H1 (cell line): Measurements from ENCODE around the gene DNAH10. TPM values are rescaled to one million over a fixed set of nuclear protein-coding genes. Genes with fewer than 3 reads are reported as not detected.
A peak's percentile ranks its signal among the peaks of the same experiment; 100 is the strongest.

Source experiments
- CTCF ChIA-PET: fragments of 300-600 bp; sonication (Branson Sonifier 250); formaldehyde crosslinking; loops from one replicate; lab custom pipeline; 2021; ENCODE audit not compliant: partially characterized antibody; lab: Charles Lee
- POLR2A ChIA-PET: fragments of 300-600 bp; sonication (Branson Sonifier 250); formaldehyde crosslinking; loops from one replicate; lab custom pipeline; 2021; ENCODE audit warnings: inconsistent platforms; ENCODE audit not compliant: partially characterized antibody; lab: Charles Lee
- DNase-seq, 2 experiments: peaks; one replicate each; pipeline versions ENCODE4 v3.0.0 to v3.0.0-alpha.2; 2010 to 2022; ENCODE audit warnings: low spot score in 2 of 2, low read depth in 1 of 2, mixed read lengths in 1 of 2
- FAIRE-seq: peaks from 2 replicates; lab custom pipeline; 2011; peaks lifted over from hg19 to GRCh38; lab: Jason Lieb, UNC
- H2AFZ ChIP-seq: 2 replicates; pipeline ENCODE4 v1.8.1; 2012; ENCODE audit warnings: low read length, inconsistent platforms
- H2AK5ac ChIP-seq: 2 replicates; pipeline ENCODE4 v1.6.1; 2013; ENCODE audit warnings: low read depth, low read length
- H2BK120ac ChIP-seq: replicated peaks from 2 replicates; pipeline ENCODE3; 2013; ENCODE audit warnings: low read depth, low read length, inconsistent platforms
- H2BK12ac ChIP-seq: 2 replicates; pipeline ENCODE4 v1.6.1; 2013; ENCODE audit warnings: low read depth, low read length
- H2BK15ac ChIP-seq: 2 replicates; pipeline ENCODE4 v1.6.1; 2013; ENCODE audit warnings: low read length
- H2BK20ac ChIP-seq: 2 replicates; pipeline ENCODE4 v1.6.1; 2013; ENCODE audit warnings: low read length
- H2BK5ac ChIP-seq: 2 replicates; pipeline ENCODE4 v1.6.1; 2013; ENCODE audit warnings: low read depth, low read length
- H3K14ac ChIP-seq: 2 replicates; pipeline ENCODE4 v1.6.1; 2013; ENCODE audit warnings: inconsistent platforms; ENCODE audit not compliant: insufficient read length
- H3K18ac ChIP-seq: 2 replicates; pipeline ENCODE4 v1.6.1; 2013; ENCODE audit warnings: low read length; ENCODE audit errors: extremely low read depth
- H3K23ac ChIP-seq: 2 replicates; pipeline ENCODE4 v1.6.1; 2013; ENCODE audit warnings: inconsistent platforms; ENCODE audit not compliant: insufficient read length
- H3K23me2 ChIP-seq: 2 replicates; pipeline ENCODE4 v1.6.1; 2013; ENCODE audit warnings: low read depth, low read length
- H3K27ac ChIP-seq: 2 replicates; pipeline ENCODE4 v1.6.1; 2011; ENCODE audit warnings: low read depth, low read length, inconsistent platforms
- H3K27me3 ChIP-seq, 4 experiments: replicated peaks in 1 of 4; 1 replicate in 1 of 4; 2 replicates in 3 of 4; pipeline versions ENCODE4 v1.6.1 to v1.8.1; 2011 to 2013; ENCODE audit warnings: low read length in 3 of 4, mild to moderate bottlenecking in 3 of 4, inconsistent platforms in 2 of 4, mixed read lengths in 2 of 4, moderate library complexity in 1 of 4; ENCODE audit not compliant: control insufficient read depth in 3 of 4, insufficient read depth in 3 of 4; ENCODE audit errors: extremely low read depth in 1 of 4
- H3K36me3 ChIP-seq, 4 experiments: 2 replicates each; pipeline versions ENCODE4 v1.6.1 to v1.8.1; 2011 to 2013; ENCODE audit warnings: mild to moderate bottlenecking in 4 of 4, low read length in 3 of 4, moderate library complexity in 2 of 4, control low read depth in 1 of 4, inconsistent platforms in 1 of 4; ENCODE audit not compliant: insufficient read depth in 4 of 4, control insufficient read depth in 2 of 4
- H3K4ac ChIP-seq: replicated peaks from 2 replicates; pipeline ENCODE3; 2013; ENCODE audit warnings: low read length, low read depth, mixed read lengths, inconsistent platforms; ENCODE audit not compliant: insufficient read length
- H3K4me1 ChIP-seq, 4 experiments: replicated peaks in 1 of 4; 1 replicate in 1 of 4; 2 replicates in 3 of 4; pipeline versions ENCODE4 v1.6.1 to v1.8.1; 2011 to 2013; ENCODE audit warnings: low read length in 3 of 4, inconsistent platforms in 2 of 4, mixed read lengths in 1 of 4; ENCODE audit not compliant: insufficient read depth in 4 of 4, control insufficient read depth in 3 of 4
- H3K4me2 ChIP-seq, 2 experiments: 2 replicates each; pipeline versions ENCODE4 v1.6.1 to v1.8.1; 2011 to 2013; ENCODE audit warnings: low read depth in 2 of 2, low read length in 2 of 2, control low read depth in 1 of 2, inconsistent platforms in 1 of 2, mild to moderate bottlenecking in 1 of 2; ENCODE audit not compliant: insufficient read depth in 1 of 2
- H3K4me3 ChIP-seq, 4 experiments: fragments of 200-600, 300-600 bp in 1 of 4; sonication (generic), shearing (Covaris generic), sonication (Bioruptor Twin) in 1 of 4; 2 replicates each; pipeline versions ENCODE4 v1.5.1 to v1.8.1; 2011 to 2016; ENCODE audit warnings: low read length in 4 of 4, low read depth in 3 of 4, control low read depth in 2 of 4, inconsistent platforms in 2 of 4, mild to moderate bottlenecking in 2 of 4, mixed read lengths in 1 of 4, moderate library complexity in 1 of 4; ENCODE audit not compliant: insufficient read depth in 2 of 4; ENCODE audit errors: extremely low read depth in 1 of 4
- H3K56ac ChIP-seq: replicated peaks from 2 replicates; pipeline ENCODE3; 2013; ENCODE audit warnings: low read depth, mild to moderate bottlenecking, mixed read lengths, low read length, inconsistent platforms; ENCODE audit not compliant: insufficient read length
- H3K79me1 ChIP-seq: 2 replicates; pipeline ENCODE4 v1.6.1; 2013; ENCODE audit warnings: low read depth, low read length, control low read depth
- H3K79me2 ChIP-seq, 2 experiments: 2 replicates each; pipeline versions ENCODE4 v1.6.1 to v1.8.1; 2012 to 2013; ENCODE audit warnings: low read length in 2 of 2, mild to moderate bottlenecking in 2 of 2, inconsistent platforms in 1 of 2; ENCODE audit not compliant: insufficient read depth in 2 of 2, control insufficient read depth in 1 of 2
- H3K9ac ChIP-seq, 4 experiments: replicated peaks in 1 of 4; 1 replicate in 1 of 4; 2 replicates in 3 of 4; pipeline versions ENCODE4 v1.6.1 to v1.8.1; 2011 to 2013; ENCODE audit warnings: low read depth in 3 of 4, low read length in 3 of 4, control low read depth in 2 of 4, mild to moderate bottlenecking in 2 of 4, moderate library complexity in 2 of 4, inconsistent platforms in 1 of 4; ENCODE audit errors: extremely low read depth in 1 of 4
- H3K9me3 ChIP-seq, 2 experiments: 2 replicates each; pipeline versions ENCODE4 v1.6.1 to v1.8.1; 2012 to 2013; ENCODE audit warnings: mild to moderate bottlenecking in 2 of 2, moderate library complexity in 2 of 2, control low read depth in 1 of 2, inconsistent platforms in 1 of 2, low read depth in 1 of 2, low read length in 1 of 2, mixed read lengths in 1 of 2; ENCODE audit not compliant: insufficient read depth in 2 of 2
- H4K20me1 ChIP-seq, 2 experiments: replicated peaks in 1 of 2; 2 replicates each; pipeline versions ENCODE3 to v1.8.1; 2011 to 2013; ENCODE audit warnings: inconsistent platforms in 2 of 2, low read length in 2 of 2, mild to moderate bottlenecking in 1 of 2; ENCODE audit not compliant: insufficient read depth in 2 of 2, control insufficient read depth in 1 of 2
- H4K5ac ChIP-seq: 2 replicates; pipeline ENCODE4 v1.6.1; 2013; ENCODE audit warnings: low read length, low read depth, mixed read lengths, inconsistent platforms; ENCODE audit not compliant: insufficient read length
- H4K8ac ChIP-seq: 2 replicates; pipeline ENCODE4 v1.8.0; 2013; ENCODE audit warnings: mild to moderate bottlenecking, moderate library complexity, low read length, inconsistent platforms; ENCODE audit not compliant: insufficient read depth; ENCODE audit errors: extremely low read depth
- H4K91ac ChIP-seq: replicated peaks from 2 replicates; pipeline ENCODE3; 2013; ENCODE audit warnings: low read length, mixed read lengths, inconsistent platforms; ENCODE audit not compliant: insufficient read length
- EGR1 ChIP-seq: IDR thresholded peaks from 2 replicates; pipeline ENCODE4 v1.6.1; 2011; ENCODE audit warnings: low read depth, low read length, borderline replicate concordance
- KDM4A ChIP-seq: IDR thresholded peaks from one replicate; pipeline ENCODE4 v1.7.1; 2012; ENCODE audit warnings: low read depth, mild to moderate bottlenecking, moderate library complexity, low read length, inconsistent platforms; ENCODE audit not compliant: severe bottlenecking
- MAX ChIP-seq: IDR thresholded peaks from 2 replicates; pipeline ENCODE4 v1.6.1; 2012; ENCODE audit warnings: inconsistent platforms
- NANOG ChIP-seq: IDR thresholded peaks from 2 replicates; pipeline ENCODE4 v1.6.1; 2011; ENCODE audit warnings: low read length, low read depth, mild to moderate bottlenecking, inconsistent platforms; ENCODE audit not compliant: insufficient read depth, poor library complexity, severe bottlenecking
- TBP ChIP-seq: IDR thresholded peaks from 2 replicates; pipeline ENCODE4 v1.6.1; 2011; ENCODE audit warnings: low read depth, low read length, improper control_type of control experiment
- WGBS, 2 experiments: shearing (Covaris generic) in 1 of 2; methylation state at CpG; one replicate each; pipeline versions ENCODE4 v1.1.6 to v1.1.7; 2013 to 2015; ENCODE audit warnings: low lambda C conversion rate in 2 of 2, mixed read lengths in 2 of 2, inconsistent platforms in 1 of 2, low coverage in 1 of 2, missing lambda C conversion rate in 1 of 2; ENCODE audit not compliant: insufficient replicate concordance in 2 of 2, insufficient coverage in 1 of 2, insufficient read length in 1 of 2; ENCODE audit errors: extremely low coverage in 1 of 2, missing lambda C conversion rate in 1 of 2; 5-methylcytosine and 5-hydroxymethylcytosine counted together
- polyA plus RNA-seq, 7 experiments: library from polyadenylated mRNA; depleted of rRNA in 3 of 7; stranded (reverse) in 5 of 7; unstranded in 2 of 7; fragments of >200 nt in 5 of 7; fragments of 200-250 nt in 2 of 7; gene quantifications; 1 replicate in 5 of 7; 2 replicates in 1 of 7; 4 replicates in 1 of 7; pipeline versions ENCODE4 v1.2.1 to v1.2.3, GENCODE V29; 2011 to 2013; ENCODE audit warnings: missing spikeins in 2 of 7, mixed read lengths in 2 of 7
- total RNA-seq: library from RNA; stranded (reverse); fragmentation: NEBNext Ultra II Directional; extraction: Animal tissue kit (Norgen Biotek cat#: 25700); gene quantifications from 2 replicates; pipeline ENCODE4 v1.2.1, GENCODE V29; 2021

DNAH10 gene
- total and polyA plus RNA-seq, 2 of the 8 experiments (the other 6 are each of a cell fraction or from before 2014, with no cell fraction given), result 0.02 to 0.24 TPM

DNA sequence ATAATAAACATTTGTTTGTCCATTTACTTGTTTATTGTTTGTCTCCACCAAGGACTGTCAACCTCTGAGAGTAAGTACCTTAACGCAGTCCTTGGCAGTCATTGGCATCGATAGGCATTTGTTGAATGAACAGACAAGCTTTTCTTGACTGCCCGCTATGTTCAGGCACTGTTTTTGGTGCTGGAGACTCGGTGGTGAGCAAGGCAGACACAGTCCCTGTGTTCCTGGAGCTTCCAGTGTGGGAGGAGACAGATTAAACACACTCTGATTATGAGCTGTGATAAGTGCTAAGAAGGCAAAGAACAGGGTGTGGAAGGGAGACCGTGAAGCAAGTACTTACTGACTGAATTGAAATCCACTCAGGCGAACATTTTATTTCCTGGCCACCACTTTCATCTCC lies 48.7 kb upstream of the DNAH10 start:
- Histone ChIP-seq H2BK15ac (no peak overlapping the region), H3K9ac (peak overlapping the region in 2 of 4 experiments; percentile 88 to 93; a peak in 4 of 7 replicates), H3K4me1 (peaks cover 0 to 9% (median 3%) of the 10 kb centered on the region in 4 experiments; a peak in 5 of 7 replicates), H3K23ac (no peak overlapping the region), H2BK20ac (no peak overlapping the region), H4K8ac (no peak overlapping the region), H3K36me3 (peaks cover 0 to under 1% (median 0%) of the 10 kb centered on the region in 4 experiments; a peak in 1 of 8 replicates), H2AFZ (no peak overlapping the region), H4K91ac (no peak overlapping the region), H3K4me3 (peak overlapping the region; percentile 74 to 90 (median 80); a peak in 7 of 8 replicates), H2AK5ac (no peak overlapping the region), H3K79me1 (peaks cover 5% of the 10 kb centered on the region; the same call in 1 of the 2 replicates), H3K23me2 (peaks cover 13% of the 10 kb centered on the region; the same call in 1 of the 2 replicates), H3K18ac (no peak overlapping the region), H2BK5ac (no peak overlapping the region), H3K9me3 (no peaks in the 10 kb centered on the region), H2BK120ac (no peak overlapping the region), H3K4ac (no peak overlapping the region), H3K56ac (no peak overlapping the region)
- DNase-seq, result no peak
- 81% methylated on average over 6 of the region's 6 CpGs; no CpG with 5 or more reads in 1 of the 2 experiments for WGBS, 2 experiments
- TF ChIP-seq MAX (no peak), EGR1 (no peak), NANOG (no peak), KDM4A (no peak), TBP (no peak)
- TF ChIP-seq, all 59 proteins: peak for 0
- no peak for FAIRE-seq
- Histone ChIP-seq H3K14ac (no peak overlapping the region), H4K5ac (no peak overlapping the region), H3K79me2 (peaks cover 11 to 51% of the 10 kb centered on the region in 2 experiments), H3K27ac (no peak overlapping the region), H3K4me2 (peak overlapping the region; percentile 73 to 90), H3K27me3 (no peaks in the 10 kb centered on the region; a peak in 1 of 7 replicates), H4K20me1 (peaks cover 4 to 10% of the 10 kb centered on the region in 2 experiments), H2BK12ac (no peak overlapping the region)
- POLR2A ChIA-PET, result interaction anchor here (0.7 to 5.2 kb wide), 9 partner anchors 11 to 481 kb away, joined by 3 to 24 read pairs (median 4); partner anchors contain the start of genes MPHOSPH9 and MTRFR
- CTCF ChIA-PET, result interaction anchor here (1.0 to 1.1 kb wide), 2 partner anchors 9 to 48 kb away, joined by 3 read pairs; no protein-coding TSS in a partner anchor
